HG03460 (cell line): ENCODE results near the gene GNG7.
"Not testable (repeated sequence)": the region's sequence is repeated elsewhere in the genome, so short reads cannot be mapped to it uniquely, and the experiment has no call there.

Source experiments
- ATAC-seq: cut with Tn5 transposase; IDR thresholded peaks from one replicate; pipeline ENCODE4 v1.9.1; 2021; ENCODE audit not compliant: unreplicated experiment

Gene GNG7

DNA sequence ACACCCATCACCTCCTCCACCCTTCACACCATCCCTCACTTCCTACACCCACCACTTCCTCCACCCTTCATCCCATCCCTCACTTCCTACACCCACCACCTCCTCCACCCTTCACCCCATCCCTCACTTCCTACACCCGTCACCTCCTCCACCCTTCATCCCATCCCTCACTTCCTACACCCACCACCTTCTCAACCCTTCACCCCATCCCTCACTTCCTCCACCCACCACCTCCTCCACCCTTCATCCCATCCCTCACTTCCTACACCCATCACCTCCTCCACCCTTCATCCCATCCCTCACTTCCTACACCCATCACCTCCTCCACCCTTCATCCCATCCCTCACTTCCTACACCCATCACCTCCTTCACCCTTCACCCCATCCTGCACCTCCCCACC, 11.6 kb upstream of the GNG7 start:
- ATAC-seq: not testable (repeated sequence)

DNA sequence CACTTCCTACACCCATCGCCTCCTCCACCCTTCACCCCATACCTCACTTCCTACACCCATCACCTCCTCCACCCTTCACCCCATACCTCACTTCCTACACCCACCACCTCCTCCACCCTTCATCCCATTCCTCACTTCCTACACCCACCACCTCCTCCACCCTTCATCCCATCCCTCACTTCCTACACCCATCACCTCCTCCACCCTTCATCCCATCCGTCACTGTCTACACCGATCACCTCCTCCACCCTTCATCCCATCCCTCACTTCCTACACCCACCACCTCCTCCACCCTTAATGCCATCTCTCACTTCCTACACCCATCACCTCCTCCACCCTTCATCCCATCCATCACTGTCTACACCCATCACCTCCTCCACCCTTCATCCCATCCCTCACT, 10.7 kb upstream of the GNG7 start:
- not testable (repeated sequence) for ATAC-seq

DNA sequence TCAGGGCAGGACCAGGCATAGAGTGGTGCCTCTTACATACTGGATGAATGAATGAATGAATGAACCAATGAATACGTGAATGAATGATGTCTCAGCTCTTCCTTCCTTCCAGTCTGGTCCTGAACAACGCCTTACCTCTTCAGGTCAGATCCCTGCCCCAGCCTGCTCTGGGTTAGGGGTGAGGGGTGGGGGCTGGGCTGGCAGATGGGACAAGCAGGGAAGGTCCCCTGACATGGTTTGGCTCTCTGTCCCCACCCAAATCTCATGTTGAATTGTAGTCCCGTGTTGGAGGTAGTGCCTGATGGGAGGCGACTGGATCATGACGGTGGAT, 9.3 kb upstream of the GNG7 start:
- no peak for ATAC-seq

DNA sequence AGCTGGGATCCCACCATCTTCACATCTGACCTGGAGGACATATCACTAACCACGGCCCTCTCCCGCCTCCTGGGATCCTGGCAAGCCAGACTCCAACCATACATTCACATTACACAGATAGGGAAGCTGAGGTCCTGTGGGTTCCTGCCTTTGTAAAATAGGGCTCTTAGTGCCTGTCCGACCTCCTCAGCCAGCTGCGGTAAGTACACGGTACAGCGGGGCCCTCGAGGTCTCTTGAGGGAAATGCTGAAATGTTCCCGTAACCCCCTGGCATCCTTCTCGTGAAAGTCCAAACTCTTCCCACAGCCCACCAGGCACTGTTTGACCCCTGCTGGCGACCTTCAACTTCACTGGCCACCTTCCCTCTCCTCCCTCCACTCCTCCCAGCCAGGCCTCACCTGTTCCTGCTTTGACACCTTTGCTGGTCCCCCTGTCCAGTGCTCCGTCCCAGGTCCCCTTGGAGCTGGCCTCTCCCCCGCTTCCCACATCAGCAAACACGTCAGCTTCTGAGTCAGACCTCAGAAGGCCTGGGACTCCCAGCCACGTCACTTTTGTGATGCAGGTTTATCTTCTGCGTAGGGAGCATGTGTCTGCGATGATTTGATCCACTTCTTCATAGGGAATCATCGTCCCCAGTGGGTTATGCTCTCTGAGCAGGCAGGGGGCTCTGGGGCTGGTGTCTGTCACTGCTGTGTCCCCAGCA, 8.8 kb upstream of the GNG7 start:
- ATAC-seq: no peak

DNA sequence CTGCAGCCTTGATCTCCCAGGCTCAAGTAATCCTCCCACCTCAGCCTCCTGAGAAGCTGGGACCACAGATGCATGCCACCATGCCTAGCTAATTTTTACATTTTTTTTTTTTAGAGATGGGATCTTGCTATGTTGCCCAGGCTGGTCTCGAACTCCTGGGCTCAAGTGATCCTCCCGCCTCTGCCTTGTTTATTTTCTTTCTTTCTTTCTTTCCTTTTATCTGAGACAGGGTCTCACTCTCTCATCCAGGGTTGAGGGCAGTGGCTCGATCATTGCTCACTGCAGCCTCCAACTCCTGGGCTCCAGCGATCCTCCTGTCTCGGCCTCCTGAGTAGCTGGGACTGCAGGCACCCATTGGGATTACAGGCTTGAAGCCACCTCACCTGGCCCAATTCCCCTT, 3.8 kb upstream of the GNG7 start:
- no peak for ATAC-seq

DNA sequence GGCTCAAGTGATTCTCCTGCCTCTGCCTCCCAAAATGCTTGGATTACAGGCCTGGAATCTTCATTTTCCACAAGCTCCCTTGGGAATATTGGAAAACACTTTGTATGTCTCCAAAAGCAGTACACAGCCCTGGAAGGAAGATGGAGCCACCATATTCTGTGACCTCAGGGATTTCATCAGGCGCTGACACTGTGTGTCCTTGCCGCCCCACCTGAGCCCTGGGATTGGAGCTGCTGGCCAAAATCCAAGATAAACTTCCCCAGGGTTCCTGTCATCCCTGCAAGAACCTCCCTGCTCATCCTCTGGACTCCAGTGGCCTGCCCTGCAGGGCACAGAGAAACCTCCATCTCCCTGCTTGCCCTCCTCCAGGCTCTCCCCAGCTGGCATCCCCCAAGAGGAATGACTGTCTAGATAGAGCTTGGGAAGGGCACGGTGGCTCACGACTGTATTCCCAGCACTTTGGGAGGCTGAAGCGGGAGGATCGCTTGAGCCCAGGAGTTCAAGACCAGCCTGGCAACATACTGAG, 1.3 kb upstream of the GNG7 start:
- ATAC-seq: no peak

DNA sequence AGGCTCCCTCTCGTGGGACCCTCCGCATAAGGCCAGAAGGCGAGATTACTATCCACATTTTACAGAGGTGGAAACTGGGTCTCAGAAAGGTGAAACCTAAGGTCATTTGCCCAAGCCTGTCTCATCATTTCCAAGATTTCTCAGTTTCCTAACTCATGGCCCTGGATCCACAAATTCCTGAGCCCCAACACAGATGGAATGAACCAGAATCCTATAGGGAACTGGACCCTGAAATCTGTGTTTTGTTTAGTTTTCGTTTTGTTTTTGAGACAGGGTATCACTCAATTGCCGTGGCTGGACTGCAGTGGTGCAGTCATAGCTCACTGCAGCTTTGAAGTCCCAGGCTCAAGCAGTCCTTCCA, 563 bp upstream of the GNG7 start:
- no peak for ATAC-seq

DNA sequence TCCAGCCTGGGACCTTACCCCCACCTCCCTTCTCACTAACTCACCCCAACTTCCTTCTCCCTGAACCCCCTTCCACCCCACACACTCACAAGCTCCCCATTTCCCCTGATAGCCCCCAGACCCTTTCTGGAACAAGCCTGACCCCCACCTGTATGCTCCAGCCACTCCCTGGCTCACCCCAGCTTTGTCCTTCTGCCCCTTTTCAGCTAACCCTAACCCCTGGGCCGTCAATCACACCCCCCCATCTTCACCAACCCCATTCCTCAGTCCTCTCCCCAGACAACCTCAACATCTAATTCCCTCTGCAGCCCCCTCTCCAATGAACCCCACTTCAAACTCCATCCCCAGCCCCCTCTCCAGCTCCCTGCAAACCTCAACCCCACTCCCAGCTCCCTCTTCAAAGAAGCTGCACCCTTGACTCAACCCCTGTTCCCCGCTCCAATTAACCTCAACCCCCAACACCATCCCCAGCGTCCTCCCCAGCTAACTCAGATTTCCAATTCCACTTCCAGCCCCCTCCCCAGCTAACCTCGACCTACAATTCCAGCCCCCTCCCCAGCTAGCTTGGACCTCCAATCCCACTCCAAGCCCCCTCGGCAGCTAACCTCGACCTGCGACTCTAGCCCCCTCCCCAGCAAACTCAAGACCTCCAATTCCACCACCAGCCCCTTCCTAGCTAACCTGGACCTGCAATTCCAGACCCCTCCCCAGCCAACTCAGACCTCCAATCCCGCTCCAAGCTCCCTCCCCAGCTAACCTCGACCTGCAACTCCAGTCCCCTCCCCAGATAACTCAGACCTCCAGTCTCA, 929 bp downstream of the GNG7 start:
- ATAC-seq: no peak

DNA sequence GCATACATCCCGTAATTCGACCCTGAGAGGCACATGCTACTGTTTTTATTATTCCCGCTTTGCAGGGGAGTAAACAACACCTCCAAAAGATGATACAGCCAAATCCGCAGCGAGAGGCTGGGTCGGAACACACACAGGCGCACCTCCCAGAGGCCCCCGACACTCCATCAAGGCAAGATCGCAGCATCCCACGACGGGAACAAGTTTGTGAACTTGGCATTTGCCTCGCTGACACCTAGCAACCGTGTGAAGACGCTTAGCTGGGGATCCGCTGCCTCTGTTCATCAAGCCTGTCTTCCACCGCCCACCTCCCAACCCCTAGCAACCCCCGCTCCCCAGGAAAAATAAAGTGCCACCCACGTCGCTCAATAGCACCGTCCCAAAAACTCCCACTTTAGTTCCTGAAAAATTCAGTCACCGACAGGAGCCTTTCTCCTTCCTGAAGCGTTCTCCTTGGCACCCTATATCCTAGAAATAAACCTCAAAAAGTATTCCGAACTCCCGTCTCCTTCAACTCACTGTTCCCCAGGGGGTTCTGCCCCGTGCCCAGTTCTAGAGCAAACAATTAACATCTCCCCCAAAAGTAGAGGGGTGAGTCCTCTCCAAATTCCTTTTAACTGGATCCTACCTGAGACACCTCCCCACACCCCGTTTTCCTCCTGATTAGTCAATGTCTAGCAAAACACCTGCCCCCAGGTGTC, 1.7 kb downstream of the GNG7 start:
- ATAC-seq: no peak

DNA sequence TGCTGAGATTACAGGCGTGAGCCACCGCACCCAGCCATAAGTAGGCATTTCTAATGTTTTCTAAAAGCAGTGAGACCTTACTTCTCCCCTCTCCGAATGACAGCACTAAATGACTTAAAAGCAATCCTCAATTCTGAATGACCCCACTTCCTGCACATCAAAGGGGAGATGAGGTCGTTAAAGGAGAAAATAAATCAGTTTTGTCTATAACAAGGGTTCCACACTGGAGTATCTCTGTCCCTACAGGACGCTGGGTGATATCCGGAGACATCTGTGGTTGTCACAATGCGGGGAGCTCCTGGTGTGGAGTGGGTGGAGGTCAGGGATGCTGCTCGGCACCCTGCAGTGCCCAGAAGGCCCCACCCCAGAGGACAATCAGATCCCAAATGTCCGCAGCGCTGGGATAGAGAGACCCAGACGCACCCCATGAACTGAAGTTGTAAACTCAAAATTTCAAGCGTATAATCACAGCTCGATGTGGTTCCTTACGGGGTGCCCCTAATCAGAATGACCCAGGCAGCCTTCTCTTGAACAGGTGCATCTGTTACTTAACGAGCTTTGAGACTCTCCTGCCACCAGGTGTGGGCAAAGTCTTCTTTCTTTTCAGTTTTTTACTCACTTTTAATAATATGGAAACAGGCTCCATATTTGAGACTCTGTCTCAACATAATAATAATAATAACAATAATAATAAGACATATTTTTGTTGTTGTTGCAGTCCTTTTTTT, 2.9 kb downstream of the GNG7 start:
- no peak for ATAC-seq

DNA sequence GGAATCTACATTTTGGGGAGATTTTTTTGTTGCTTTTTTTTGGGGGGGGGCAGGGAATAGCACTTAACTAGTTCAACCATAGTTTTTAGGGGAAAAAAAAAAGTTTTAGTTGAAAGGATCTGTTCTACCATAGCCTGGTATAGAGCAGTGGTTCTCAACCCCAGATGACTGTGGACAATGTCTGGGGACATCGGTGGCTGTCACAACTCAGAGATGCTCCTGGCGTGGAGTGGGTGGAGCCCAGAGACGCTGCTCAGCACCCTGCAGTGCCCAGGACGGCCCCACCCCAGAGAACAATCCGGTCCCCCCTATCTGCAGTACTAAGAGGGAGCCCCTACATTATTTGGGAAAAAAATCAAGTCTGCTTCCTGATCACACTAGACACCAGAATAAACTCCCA, 8.3 kb downstream of the GNG7 start:
- ATAC-seq: no peak

DNA sequence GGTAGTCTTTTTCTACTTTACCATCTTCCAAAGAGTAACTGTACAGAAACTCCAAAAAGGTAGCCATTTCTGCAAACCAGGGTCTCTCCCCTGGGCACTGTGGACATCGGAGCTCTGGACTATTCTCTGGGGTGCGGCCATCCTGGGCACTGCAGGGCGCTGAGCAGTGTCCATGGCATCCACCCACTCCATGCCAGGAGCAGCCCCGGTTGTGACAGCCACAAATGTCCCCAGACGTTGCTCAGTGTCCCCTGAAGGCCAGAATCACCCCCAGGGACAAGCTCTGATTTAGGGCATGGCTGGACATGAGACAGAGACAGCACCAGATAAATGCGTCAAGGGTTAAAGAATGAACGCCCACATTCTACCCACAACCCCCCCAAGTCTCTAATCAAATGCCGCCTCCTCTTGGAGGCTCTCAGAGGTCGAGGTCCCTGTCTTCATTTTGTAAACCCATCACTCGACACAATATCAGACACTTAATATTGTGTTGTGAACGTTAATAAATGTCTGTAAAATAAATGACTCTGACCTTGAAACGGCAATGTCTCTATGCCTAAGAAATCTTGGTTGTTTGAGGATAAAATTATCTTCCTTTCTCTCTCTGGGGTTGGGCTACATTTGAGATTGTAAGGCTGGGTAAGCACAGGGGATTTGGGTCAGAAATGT, 8.9 kb downstream of the GNG7 start:
- ATAC-seq: no peak

DNA sequence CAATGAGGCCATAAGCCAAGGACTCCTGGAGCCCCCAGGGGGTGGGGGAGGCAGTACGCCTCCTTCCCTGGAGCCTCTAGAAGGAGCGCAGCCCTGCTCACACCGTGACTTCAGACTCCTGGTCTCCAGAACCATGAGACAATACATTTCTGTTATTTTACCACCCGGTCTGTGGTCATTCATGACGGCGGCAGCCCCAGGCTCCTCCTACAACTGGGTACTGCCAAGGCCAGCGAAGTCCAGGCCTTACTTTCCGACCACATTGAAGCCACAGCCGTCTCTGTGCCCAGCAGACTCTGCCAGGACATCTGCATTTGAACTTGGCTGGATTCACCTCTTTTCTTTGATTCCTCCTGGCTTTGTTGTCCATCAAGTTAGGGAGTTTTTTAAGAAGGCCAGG, 10.5 kb downstream of the GNG7 start:
- ATAC-seq: no peak

DNA sequence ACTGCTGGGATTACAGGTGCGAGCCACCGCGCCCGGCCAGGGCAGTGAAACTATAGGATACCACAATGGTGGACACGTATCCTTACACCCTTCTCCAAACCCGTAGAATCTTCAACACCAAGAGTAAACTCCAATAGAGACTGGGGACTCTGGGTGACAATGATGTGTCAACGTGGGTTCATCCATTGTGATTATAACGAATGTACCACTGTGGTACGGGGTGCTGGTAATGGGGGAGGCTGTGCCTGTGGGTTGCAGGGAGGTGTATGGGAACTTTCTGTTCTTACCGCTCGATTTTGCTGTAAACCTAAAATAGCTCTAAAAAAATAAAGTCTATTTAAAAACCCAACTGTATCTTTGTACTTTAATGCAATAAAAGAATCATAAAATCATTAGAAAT, 11.6 kb downstream of the GNG7 start:
- no peak for ATAC-seq

DNA sequence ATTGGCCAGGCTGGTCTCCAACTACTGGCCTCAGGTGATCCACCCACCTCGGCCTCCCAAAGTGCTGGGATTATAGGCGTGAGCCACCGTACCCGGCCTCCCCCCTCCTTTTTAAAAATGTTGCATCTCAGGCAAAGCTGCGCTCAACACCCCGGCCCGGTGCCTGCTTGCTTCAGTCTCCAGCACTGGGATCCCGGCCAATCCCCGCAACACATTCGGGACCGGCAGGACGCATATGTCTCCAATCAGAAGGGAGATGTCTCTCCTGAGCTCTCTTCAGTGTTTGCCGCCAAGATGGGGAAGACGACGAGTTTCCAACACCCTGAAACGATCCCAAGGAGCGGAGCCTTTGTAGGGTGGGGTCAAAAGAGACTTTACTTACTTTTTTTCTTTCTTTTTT, 16.1 kb downstream of the GNG7 start:
- no peak for ATAC-seq

DNA sequence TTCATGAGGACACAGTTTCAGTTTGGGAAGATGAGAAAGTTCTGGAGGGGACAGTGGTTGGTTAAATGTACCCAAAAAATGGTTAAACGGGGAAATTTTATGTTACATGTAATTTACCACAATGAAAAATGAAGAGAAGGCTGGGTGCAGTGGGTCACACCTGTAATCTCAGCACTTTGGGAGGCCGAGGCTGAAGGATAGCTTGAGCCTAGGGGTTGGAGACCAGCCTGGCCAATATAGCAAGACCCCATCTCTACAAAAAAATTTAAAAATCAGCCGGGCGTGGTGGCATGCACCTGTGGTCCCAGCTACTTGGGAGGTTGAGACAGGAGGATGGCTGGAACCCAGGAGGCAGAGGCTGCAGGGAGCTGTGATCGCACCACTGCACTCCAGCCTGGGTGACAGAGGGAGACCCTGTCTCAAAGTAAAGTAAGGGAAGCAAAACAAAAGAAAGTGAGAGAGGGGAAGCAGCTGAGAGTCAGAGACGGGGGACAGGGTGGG, 17.2 kb downstream of the GNG7 start:
- ATAC-seq: no peak

DNA sequence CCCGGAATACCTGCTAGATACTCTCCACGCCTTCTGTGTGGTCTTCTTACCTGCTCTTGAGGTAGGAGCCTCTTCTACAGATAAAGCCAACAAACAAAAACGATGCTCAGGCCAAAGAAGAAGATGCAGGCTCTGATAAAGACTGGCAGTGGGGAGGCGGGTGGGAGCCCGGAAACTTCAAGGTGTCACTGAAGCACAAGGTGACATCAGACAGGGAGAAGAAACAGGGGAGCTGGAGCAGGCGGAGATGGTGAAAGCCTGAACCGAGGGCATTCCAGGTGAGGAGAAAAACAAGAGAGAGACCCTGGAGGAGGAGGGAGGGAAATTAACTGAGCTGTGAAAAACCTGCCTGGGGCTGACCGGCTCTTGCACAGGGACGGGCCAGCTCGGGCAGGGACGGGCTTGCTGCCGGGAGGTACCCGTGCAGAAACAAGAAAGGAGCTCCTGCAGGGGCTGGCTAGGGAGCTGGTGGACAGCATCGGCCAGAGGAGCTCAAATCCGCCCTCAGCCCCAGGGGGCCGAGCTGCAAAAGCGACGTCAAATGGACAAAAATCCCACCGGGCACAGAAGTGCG, 19.0 kb downstream of the GNG7 start:
- no peak for ATAC-seq

DNA sequence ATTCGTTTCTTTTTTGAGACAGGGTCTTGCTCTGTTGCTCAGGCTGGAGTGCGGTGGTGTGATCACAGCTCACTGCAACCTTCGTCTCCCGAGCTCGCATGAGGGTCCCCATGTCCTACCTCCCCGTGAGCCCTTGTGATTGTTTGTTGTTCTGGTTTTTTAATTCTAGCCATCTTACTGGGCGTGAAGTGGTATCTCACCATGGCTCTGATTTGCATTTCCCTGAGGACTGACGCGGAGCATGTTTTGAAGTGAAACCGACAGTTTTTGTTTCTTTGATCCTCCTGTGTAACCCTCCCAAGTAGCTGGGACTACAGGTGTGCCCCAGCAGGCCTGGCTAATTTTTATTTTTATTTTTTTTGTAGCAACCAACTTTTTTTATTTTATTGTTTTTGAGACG, 21.7 kb downstream of the GNG7 start:
- no peak for ATAC-seq

DNA sequence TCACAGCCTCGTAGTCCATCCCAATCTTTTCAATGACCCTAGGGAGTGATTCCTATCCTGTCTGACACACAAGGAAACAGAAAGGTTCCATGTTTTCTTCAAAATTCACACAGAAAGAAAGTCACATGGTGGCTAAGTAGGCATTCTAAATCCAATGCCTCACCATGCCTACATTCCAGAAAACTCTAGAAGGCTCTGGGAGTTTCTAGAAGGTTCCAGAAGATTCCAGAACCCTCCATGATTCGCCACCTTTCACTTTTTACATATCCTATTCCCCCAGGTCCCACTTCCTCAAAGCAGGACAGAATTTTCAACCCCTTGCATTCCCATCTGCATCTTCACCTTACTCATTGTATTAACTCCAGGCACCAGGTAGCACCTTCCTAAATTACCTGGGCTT, 23.1 kb downstream of the GNG7 start:
- ATAC-seq: no peak

DNA sequence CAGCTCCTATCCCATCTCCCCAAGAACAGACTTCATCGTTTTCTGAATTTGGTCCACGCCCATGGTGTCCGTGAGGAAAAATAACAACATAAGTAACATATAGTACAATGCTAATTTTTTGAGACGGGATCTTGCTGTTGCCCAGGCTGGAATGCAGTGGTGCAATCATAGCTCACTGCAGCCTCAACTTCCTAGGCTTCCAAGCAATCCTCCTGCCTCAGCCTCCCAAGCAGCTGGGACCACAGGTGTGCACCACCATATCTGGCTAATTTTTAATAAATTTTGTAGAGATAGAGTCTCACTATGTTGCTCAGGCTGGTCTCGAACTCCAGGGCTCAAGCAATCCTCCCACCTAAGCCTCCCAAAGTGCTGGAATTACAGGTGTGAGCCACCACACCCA, 23.5 kb downstream of the GNG7 start:
- ATAC-seq: not testable (repeated sequence)
